GM23338 (cell line): ENCODE measurements around the gene PTPRB. TPM values are rescaled to one million over a fixed set of nuclear protein-coding genes. Genes with fewer than 3 reads are reported as not detected.

Source experiments
- ATAC-seq: fragments of 200-7000 bp; cut with Tn5 transposase; 3 replicates; pipeline ENCODE4 v1.9.1; 2020
- DNase-seq: peaks from one replicate; pipeline ENCODE4 v3.0.0-alpha.2; 2015; ENCODE audit warnings: low spot score
- H2AFZ ChIP-seq: fragments of 200-600 bp; sonication (generic); 2 replicates; pipeline ENCODE4 v1.8.0; 2016; ENCODE audit warnings: antibody characterized with exemption, mild to moderate bottlenecking, moderate library complexity
- H3F3A ChIP-seq: fragments of 200-600 bp; sonication (generic); replicated peaks from 2 replicates; pipeline ENCODE4 v1.8.0; 2017; ENCODE audit warnings: antibody characterized with exemption, mixed run types, low read depth
- H3K27ac ChIP-seq: fragments of 200-600 bp; sonication (generic); 2 replicates; pipeline ENCODE4 v1.6.1; 2016; ENCODE audit warnings: low read depth
- H3K27me3 ChIP-seq: fragments of 200-600 bp; sonication (generic); 2 replicates; pipeline ENCODE4 v1.8.0; 2016; ENCODE audit warnings: mild to moderate bottlenecking, mixed run types, moderate library complexity; ENCODE audit not compliant: insufficient read depth
- H3K36me3 ChIP-seq: fragments of 200-600 bp; sonication (generic); 2 replicates; pipeline ENCODE4 v1.8.0; 2016; ENCODE audit warnings: mild to moderate bottlenecking; ENCODE audit not compliant: insufficient read depth
- H3K4me1 ChIP-seq: fragments of 200-600 bp; sonication (generic); 2 replicates; pipeline ENCODE4 v1.8.0; 2016; ENCODE audit warnings: mild to moderate bottlenecking, moderate library complexity; ENCODE audit not compliant: insufficient read depth
- H3K4me2 ChIP-seq: fragments of 200-600 bp; sonication (generic); 2 replicates; pipeline ENCODE4 v1.7.1; 2017; ENCODE audit warnings: mixed run types
- H3K4me3 ChIP-seq: fragments of 200-600 bp; sonication (generic); 2 replicates; pipeline ENCODE4 v1.6.1; 2016; ENCODE audit warnings: mixed run types
- H3K79me2 ChIP-seq: fragments of 200-600 bp; sonication (generic); replicated peaks from 2 replicates; pipeline ENCODE4 v1.8.0; 2017; ENCODE audit warnings: mild to moderate bottlenecking; ENCODE audit not compliant: insufficient read depth
- H3K9me2 ChIP-seq: fragments of 200-600 bp; sonication (generic); 2 replicates; pipeline ENCODE4 v1.8.0; 2017; ENCODE audit not compliant: insufficient read depth
- H4K20me1 ChIP-seq: fragments of 200-600 bp; sonication (generic); replicated peaks from 2 replicates; pipeline ENCODE4 v1.8.0; 2017; ENCODE audit warnings: mild to moderate bottlenecking; ENCODE audit not compliant: insufficient read depth
- H3K27ac Mint-ChIP-seq: 2 replicates; pipeline ENCODE4 v1.8.0; 2020; ENCODE audit warnings: inconsistent platforms, mild to moderate bottlenecking, moderate library complexity, mixed read lengths
- H3K27me3 Mint-ChIP-seq: 3 replicates; pipeline ENCODE4 v1.8.0; 2022; ENCODE audit warnings: low read depth, mild to moderate bottlenecking, moderate library complexity, mixed read lengths, inconsistent platforms; ENCODE audit not compliant: insufficient read depth, poor library complexity
- H3K36me3 Mint-ChIP-seq: 3 replicates; pipeline ENCODE4 v1.8.0; 2021; ENCODE audit warnings: low read depth, mild to moderate bottlenecking, inconsistent platforms, moderate library complexity, mixed read lengths
- H3K4me1 Mint-ChIP-seq: 3 replicates; pipeline ENCODE4 v1.8.0; 2020; ENCODE audit warnings: mild to moderate bottlenecking, inconsistent platforms, mixed read lengths
- H3K4me3 Mint-ChIP-seq: 3 replicates; pipeline ENCODE4 v1.8.0; 2021; ENCODE audit warnings: moderate library complexity, mild to moderate bottlenecking, inconsistent platforms, mixed read lengths
- H3K9me3 Mint-ChIP-seq: 3 replicates; pipeline ENCODE4 v1.8.0; 2020; ENCODE audit warnings: moderate library complexity, mild to moderate bottlenecking, inconsistent platforms, mixed read lengths
- EZH2phosphoT487 ChIP-seq: fragments of 200-600 bp; sonication (generic); IDR thresholded peaks from one replicate; pipeline ENCODE4 v1.8.1; 2018; ENCODE audit warnings: antibody characterized with exemption; ENCODE audit not compliant: unreplicated experiment
- POLR2AphosphoS5 ChIP-seq: IDR thresholded peaks from 2 replicates; pipeline ENCODE4 v1.6.1; 2016; ENCODE audit warnings: antibody characterized with exemption, low read depth
- STAT1 ChIP-seq: IDR thresholded peaks from one replicate; pipeline ENCODE4 v1.6.1; 2016; ENCODE audit warnings: antibody characterized with exemption; ENCODE audit not compliant: unreplicated experiment
- ZNF114 ChIP-seq: fragments of 250-450 bp; sonication (Bioruptor Pico); IDR thresholded peaks from 2 replicates; pipeline ENCODE4 v1.5.0; 2020; ENCODE audit warnings: mild to moderate bottlenecking, moderate library complexity
- polyA plus RNA-seq: library from polyadenylated mRNA; unstranded; fragments of >200 nt; fragmentation: Nextera tagmentation; extraction: Ambion mirVana; gene quantifications from 2 replicates; pipeline ENCODE4 v1.2.1, GENCODE V29; 2016
- total RNA-seq: library from RNA; depleted of rRNA; stranded (reverse); fragments of >200 nt; shearing (Covaris generic); gene quantifications from 2 replicates; pipeline ENCODE4 v1.2.3, GENCODE V29; 2014
- TF ChIP-seq, protein P1 (sequence below): IDR thresholded peaks from one replicate; pipeline ENCODE4 v1.6.1; 2018; ENCODE audit warnings: antibody characterized with exemption; ENCODE audit not compliant: unreplicated experiment
- TF ChIP-seq, protein P2 (sequence below), 2 experiments: fragments of 200-600 bp in 1 of 2; sonication (generic) in 1 of 2; conservative IDR thresholded peaks; 2 replicates each; pipeline versions ENCODE4 v1.5.1 to v1.6.1; 2016 to 2017; ENCODE audit warnings: antibody characterized with exemption in 2 of 2, low read depth in 2 of 2, mild to moderate bottlenecking in 2 of 2, moderate library complexity in 1 of 2

PTPRB gene
- total and polyA plus RNA-seq, 2 experiments from 2014 or later = 0.13 to 1.7 TPM

- H2AFZ ChIP-seq = no peak overlapping the region
- no peaks in the 10 kb centered on the region for H3K27me3 ChIP-seq
- no peaks in the 10 kb centered on the region for H3K27me3 Mint-ChIP-seq
- H3F3A ChIP-seq = no peaks in the 10 kb centered on the region
- H3K36me3 Mint-ChIP-seq = no peaks in the 10 kb centered on the region
- ATAC-seq = no peak
- TF ChIP-seq, protein P1, sequence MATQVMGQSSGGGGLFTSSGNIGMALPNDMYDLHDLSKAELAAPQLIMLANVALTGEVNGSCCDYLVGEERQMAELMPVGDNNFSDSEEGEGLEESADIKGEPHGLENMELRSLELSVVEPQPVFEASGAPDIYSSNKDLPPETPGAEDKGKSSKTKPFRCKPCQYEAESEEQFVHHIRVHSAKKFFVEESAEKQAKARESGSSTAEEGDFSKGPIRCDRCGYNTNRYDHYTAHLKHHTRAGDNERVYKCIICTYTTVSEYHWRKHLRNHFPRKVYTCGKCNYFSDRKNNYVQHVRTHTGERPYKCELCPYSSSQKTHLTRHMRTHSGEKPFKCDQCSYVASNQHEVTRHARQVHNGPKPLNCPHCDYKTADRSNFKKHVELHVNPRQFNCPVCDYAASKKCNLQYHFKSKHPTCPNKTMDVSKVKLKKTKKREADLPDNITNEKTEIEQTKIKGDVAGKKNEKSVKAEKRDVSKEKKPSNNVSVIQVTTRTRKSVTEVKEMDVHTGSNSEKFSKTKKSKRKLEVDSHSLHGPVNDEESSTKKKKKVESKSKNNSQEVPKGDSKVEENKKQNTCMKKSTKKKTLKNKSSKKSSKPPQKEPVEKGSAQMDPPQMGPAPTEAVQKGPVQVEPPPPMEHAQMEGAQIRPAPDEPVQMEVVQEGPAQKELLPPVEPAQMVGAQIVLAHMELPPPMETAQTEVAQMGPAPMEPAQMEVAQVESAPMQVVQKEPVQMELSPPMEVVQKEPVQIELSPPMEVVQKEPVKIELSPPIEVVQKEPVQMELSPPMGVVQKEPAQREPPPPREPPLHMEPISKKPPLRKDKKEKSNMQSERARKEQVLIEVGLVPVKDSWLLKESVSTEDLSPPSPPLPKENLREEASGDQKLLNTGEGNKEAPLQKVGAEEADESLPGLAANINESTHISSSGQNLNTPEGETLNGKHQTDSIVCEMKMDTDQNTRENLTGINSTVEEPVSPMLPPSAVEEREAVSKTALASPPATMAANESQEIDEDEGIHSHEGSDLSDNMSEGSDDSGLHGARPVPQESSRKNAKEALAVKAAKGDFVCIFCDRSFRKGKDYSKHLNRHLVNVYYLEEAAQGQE = no peak
- TF ChIP-seq EZH2phosphoT487 = no peak
- no peak for TF ChIP-seq STAT1
- TF ChIP-seq, protein P2, sequence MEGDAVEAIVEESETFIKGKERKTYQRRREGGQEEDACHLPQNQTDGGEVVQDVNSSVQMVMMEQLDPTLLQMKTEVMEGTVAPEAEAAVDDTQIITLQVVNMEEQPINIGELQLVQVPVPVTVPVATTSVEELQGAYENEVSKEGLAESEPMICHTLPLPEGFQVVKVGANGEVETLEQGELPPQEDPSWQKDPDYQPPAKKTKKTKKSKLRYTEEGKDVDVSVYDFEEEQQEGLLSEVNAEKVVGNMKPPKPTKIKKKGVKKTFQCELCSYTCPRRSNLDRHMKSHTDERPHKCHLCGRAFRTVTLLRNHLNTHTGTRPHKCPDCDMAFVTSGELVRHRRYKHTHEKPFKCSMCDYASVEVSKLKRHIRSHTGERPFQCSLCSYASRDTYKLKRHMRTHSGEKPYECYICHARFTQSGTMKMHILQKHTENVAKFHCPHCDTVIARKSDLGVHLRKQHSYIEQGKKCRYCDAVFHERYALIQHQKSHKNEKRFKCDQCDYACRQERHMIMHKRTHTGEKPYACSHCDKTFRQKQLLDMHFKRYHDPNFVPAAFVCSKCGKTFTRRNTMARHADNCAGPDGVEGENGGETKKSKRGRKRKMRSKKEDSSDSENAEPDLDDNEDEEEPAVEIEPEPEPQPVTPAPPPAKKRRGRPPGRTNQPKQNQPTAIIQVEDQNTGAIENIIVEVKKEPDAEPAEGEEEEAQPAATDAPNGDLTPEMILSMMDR (conservative IDR thresholded peaks at IDR 0.05; ENCODE audit: low read depth in 2 of 2) = no peak
- no peak for TF ChIP-seq POLR2AphosphoS5
- no peak overlapping the region for H3K27ac ChIP-seq
- no peaks in the 10 kb centered on the region for H3K36me3 ChIP-seq
- H3K27ac Mint-ChIP-seq = no peak overlapping the region
- no peaks in the 10 kb centered on the region; the same call in 1 of the 2 replicates for H3K9me2 ChIP-seq
- no peak overlapping the region for H3K4me3 ChIP-seq
- H3K9me3 Mint-ChIP-seq = no peaks in the 10 kb centered on the region
- no peak overlapping the region for H3K4me3 Mint-ChIP-seq
- peaks cover 9% of the 10 kb centered on the region; the same call in 1 of the 2 replicates for H3K4me1 ChIP-seq
- H4K20me1 ChIP-seq = no peaks in the 10 kb centered on the region
- H3K4me2 ChIP-seq = no peak overlapping the region
- DNase-seq = no peak
- no peaks in the 10 kb centered on the region for H3K79me2 ChIP-seq
- peaks cover 5% of the 10 kb centered on the region; the same call in 2 of the 3 replicates for H3K4me1 Mint-ChIP-seq
Observed at GRCh38 chr12:70553391-70553859, 83.8 kb downstream of the PTPRB start.

- no peaks in the 10 kb centered on the region for H4K20me1 ChIP-seq
- no peak overlapping the region for H3K4me3 Mint-ChIP-seq
- H3K4me1 ChIP-seq = peaks cover 9% of the 10 kb centered on the region; the same call in 1 of the 2 replicates
- no peaks in the 10 kb centered on the region for H3K9me3 Mint-ChIP-seq
- H3K4me1 Mint-ChIP-seq = peaks cover 5% of the 10 kb centered on the region; the same call in 2 of the 3 replicates
- H3K9me2 ChIP-seq = no peaks in the 10 kb centered on the region; the same call in 1 of the 2 replicates
- no peaks in the 10 kb centered on the region for H3K36me3 ChIP-seq
- H2AFZ ChIP-seq = no peak overlapping the region
- no peaks in the 10 kb centered on the region for H3K79me2 ChIP-seq
- H3K27me3 Mint-ChIP-seq = peaks cover 1% of the 10 kb centered on the region
- no peaks in the 10 kb centered on the region for H3K27me3 ChIP-seq
- no peak overlapping the region for H3K27ac Mint-ChIP-seq
- H3K36me3 Mint-ChIP-seq = no peaks in the 10 kb centered on the region
- no peak overlapping the region for H3K27ac ChIP-seq
- no peak overlapping the region for H3K4me2 ChIP-seq
- DNase-seq (no peak), ATAC-seq (no peak)
- no peak overlapping the region for H3K4me3 ChIP-seq
- H3F3A ChIP-seq = no peaks in the 10 kb centered on the region
- TF ChIP-seq, protein P1 = no peak
- no peak for TF ChIP-seq ZNF114 (CRISPR knock-in tag)
Observed at GRCh38 chr12:70551731-70552130, 85.5 kb downstream of the PTPRB start.
